HG03095 (cell line): Measurements from ENCODE around the gene EPHB1.

Source experiments
- ATAC-seq: cut with Tn5 transposase; IDR thresholded peaks from one replicate; pipeline ENCODE4 v1.9.1; 2021; ENCODE audit warnings: moderate library complexity; ENCODE audit not compliant: unreplicated experiment

The EPHB1 gene

DNA sequence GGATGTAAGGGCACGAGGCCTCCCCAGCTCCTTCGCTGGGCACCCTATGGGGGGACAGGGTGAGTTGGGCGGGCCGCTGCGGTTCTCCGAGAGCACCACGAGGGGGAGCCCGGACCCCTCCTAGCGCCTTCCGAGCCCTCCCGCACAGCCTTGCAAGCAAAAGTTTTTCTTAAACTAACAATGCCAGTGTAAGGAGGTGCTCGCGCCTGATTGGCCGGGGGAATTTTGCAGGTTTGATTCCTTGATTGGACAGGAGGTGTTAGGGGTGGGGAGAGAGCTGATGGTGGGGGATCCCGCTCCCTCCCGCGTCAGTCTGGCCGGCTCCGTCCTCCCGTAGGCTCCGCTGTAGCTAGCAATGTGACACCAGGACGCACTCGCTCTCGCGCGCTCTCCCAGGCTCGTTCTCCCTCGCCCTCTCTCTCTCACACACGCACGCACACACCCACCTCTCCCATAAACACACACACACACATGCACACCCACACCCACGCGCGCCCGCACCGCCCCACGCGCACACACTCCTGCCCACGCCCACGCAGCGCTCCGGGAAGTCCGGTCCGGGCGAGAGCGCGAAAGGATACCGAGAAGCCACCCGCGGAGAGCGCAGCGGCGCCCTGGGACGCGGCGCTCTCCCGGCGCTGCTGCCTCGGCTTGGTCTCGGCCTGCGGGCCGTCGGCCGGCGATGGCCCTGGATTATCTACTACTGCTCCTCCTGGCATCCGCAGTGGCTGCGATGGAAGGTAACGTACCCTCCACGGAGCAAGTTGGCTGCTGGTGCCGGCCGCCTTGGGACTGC is at the start of gene EPHB1:
TSS of gene EPHB1 (plus strand) at position 311 of the 796 bp plus-strand sequence.
- ATAC-seq: peak; percentile 67

DNA sequence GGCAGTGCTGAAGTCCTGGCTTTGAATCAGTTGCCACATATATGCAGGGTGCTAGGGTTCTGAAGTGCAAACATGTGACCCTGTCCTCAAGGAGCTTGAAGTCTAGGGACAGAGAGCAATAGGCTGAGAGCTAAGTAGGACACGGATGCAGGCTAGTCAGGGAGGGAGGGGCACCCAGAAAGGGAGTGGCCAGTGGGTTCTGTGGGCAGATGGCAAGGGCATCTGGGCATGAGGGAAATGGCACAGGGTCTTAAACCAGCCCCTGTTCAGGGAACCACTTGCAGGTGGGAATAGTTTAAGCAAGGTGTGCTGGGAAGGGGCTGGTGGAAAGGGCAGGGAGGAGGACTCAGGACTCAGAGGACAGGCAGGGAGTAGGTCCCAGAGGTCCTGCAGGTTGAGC is 46.4 kb upstream of the EPHB1 start:
- ATAC-seq: no peak

DNA sequence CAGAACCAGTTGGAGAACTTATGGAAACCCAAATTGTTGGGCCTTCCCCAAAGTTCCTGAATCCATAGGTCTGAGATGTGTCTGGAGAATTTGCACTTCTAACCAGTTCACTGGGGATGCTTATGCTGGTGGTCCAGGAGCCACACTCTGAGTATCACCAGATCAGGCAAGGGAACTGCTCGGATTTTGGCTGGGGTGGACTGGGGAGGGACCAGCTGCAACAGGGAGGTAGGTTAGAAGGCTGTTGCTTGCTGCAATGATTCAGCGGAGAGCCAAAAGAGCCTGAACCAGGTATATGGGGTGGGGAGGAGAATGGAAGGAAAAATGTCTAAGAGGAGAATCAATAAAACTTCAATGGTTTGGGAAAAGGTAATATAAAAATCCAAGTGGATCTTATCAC is 45.9 kb upstream of the EPHB1 start:
- ATAC-seq: no peak

DNA sequence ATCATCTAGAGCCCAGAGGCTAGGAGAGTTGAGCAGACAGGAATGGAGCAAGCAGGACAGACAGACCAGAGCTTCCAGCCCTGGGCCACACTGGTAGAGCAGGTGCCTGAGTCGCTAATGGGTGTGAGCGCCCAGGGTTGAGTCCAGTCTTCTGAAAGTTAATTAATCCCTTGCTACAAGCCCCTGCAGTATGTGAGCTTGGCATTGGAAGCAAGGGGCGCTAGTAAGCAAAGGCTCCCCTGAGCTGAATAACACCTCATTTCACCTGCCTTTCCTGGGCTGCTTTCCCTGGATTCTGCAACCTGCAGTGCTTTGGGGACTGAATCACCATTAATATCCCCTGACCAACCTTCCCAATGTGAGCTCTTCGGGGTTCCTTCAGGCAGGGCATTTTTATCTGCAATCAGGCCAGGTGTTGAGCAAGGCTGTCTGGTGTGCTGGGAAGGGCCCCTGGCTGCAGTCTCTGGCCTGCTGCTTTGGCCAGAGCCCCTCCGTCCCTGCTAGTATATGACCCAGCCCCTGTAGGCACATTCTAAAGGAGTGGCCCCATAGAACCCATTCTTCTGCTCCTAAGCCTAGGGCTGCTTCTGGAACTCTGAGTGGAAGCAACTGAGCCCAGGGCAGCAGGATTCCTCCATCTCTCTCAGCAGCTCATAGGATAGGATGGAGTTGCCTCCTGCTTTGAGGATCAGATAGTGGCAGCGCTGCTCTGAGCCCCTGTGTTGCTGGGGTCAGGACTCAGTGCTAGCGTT is 45.1 kb upstream of the EPHB1 start:
- no peak for ATAC-seq

DNA sequence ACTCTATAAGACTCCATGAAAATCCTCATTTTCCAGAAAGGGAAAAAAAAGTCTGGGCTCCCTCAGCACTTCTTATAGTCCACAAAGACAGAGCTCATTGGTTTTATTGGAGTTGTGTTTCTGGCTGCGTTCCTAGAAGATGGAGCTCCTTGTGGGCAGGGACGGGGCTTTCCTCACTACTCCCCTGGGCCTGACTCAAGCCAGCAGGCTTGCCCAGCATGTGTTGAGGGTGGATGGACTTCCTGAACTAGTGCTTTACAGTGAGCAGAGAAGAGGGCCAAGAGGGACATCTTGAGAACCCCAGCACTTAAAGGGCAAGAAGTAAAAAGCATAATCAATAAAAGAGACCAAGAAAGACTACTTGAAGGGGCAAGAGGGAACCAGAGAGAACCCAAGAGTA is 43.2 kb upstream of the EPHB1 start:
- ATAC-seq: no peak

DNA sequence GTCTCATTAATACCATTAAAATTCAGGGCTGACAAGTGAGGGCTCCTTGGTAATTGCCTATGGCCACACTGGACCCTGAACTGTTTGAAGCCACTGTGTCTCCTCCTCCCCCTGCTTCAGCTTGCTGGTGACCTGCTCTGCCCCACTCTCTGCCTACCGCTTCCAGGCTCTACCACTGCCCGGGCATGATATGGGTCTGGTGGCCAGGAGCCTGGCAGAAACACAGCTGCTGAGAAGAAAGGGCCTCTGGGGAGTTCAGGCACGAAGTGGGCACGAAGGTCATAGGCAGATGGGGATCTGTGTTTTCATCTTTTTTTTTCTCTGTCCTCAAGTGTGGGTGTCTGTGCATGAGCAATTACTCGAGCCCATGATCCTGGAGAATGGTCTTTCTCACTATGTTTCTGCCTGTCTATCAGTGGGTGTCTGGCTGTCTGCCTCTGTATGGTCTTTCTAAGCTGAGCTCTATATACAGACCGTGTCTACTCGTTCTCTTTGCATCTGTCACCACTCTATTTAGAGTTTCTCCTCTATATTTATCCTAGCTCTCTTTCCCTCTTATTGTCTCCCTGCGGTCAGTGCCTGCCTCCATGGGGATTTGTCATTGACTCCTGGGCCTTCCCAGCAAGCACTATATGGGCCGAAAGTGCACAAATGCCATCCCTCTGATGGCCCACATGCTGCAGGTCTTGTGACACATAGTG is 42.1 kb upstream of the EPHB1 start:
- no peak for ATAC-seq

GRCh38 chr3:134753999-134754742 is 40.9 kb upstream of the EPHB1 start:
- ATAC-seq: no peak

DNA sequence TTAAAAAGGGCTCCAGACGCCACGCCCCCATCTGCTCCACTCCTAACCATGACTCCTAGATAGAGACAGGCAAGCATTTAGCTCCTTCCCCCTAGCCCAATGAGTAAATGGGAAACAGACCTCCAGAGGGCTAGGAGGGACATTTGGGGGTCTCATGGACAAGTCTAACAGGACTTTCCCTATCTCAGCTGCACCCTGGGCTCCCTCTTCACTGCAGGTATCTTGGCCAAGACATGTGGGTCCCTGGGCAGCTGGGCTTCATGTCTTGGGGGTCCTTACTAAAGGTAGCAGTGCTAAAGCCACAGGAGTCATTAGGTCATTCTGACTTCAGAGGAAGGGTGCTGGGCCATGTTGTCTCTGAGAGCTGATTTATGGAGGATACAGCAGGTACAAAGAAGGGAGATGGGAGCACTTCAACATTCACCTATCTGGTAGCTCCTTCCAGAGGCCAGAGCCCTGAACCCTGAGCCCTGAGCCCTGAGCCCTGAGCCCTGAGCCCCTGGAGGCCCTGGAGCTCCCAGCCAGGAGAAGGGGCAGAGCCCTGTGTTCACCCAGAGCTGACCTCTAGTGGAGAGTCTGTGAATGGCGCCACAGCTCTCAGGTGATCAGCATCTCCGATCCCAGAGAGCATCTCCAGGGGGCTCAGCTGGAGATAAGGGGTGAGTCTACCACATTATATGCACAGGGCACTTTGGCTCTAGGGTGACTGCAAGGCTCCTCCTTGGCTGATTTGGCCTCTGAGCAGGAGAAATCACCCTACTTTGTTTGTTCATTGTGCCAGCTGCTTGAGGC is 40.1 kb upstream of the EPHB1 start:
- ATAC-seq: peak; percentile 70

DNA sequence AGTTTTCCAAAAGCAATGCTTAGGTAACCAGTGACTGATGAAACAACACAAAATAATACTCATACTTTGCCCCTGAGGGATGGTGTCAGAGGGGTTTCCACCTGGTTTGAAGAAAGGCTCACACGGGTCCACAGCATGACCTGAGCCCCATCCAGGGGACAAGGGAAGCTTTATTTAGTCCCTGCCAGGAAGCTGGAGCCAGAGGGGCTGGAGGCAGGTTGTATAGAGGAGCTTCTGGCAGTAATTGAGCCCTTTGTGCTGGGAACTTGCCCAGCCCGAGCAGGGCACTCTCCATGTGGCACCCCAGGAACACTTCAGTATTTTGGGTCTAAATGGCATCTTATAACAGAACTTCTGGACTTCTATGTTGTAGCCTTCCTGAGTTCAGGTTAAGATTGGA is 39.2 kb upstream of the EPHB1 start:
- ATAC-seq: no peak

DNA sequence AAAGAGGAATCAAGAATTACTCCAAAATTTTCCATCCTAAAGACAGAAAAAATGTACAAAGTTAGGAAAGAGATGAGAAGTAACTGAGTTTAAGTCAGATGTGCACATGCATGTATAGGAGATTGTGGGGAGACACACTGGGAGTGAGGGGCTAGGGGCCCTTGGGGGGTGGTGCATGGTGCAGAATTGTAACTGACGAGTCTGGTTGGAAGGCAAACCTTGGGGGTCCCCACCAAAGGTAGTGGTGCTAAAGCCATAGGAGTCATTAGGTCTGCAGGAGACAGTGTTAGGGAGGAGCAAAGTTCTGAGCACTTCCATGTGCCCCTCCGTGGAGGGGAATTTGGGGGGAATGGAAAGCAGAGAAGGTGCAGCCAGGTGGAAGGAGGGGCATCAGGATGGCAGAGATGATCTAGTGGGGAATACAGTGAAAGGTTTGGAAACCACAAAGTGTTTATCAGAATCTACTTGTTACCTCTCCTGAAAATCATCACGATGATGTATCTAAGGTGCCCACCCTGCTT is 37.5 kb upstream of the EPHB1 start:
- no peak for ATAC-seq

DNA sequence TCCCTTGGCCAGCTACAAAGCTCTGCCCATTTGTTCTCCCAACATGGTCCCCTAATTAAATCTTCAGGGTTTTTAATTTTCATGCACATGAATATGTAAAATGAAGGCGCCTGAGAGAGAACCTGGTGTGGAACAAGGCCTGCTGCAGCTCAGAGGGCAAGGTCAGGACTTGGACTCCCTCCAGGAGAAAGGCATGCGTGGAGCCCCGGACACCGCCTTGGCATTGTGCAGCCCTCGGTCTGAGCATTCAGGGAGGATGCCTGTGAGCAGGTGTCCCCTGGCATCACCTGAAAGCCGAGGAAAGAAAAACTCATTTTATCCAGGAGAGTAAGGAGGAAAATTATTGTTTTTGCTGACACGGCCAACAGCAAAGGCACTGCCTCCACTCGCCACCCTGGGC is 33.8 kb upstream of the EPHB1 start:
- no peak for ATAC-seq

DNA sequence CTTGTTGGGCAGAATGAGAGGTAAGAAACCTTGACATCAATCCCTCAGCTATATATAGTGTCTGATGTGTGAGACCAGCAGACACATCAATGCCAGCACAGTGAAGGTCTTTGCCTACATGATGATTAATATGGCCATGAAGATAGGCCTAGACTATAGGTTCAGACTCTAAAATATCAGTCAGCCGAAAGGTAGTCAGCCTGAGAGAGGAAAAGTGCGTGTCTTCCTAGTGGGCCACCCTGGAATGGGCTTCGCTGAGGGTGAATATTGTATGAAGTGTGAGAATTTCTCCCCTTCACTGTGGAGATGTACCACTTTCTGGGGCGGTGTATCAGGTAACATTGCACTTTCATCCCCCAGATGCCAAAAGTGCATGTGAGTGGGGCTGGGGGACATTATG is 33.0 kb upstream of the EPHB1 start:
- ATAC-seq: no peak

DNA sequence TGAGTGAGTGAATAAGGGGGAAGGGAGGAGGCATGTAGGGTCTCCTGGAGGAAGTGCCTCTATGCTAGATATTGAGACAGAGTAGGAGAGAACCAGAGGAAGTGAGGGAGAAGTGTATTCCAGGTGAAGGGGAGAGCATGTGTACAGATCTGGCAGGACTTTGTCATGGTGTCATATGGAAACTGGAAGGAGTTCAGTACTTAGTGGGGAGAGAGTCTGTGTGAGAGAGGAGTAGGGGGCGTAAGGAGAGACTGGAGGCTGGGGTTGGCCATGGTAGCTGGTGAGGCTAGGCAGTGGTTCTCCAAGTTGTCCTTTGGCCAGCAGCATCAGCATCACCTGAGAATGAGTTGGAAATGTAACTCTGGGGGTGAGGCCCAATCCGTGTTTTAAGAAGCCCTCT is 29.6 kb upstream of the EPHB1 start:
- no peak for ATAC-seq

GRCh38 chr3:134766290-134766689 is 28.8 kb upstream of the EPHB1 start:
- no peak for ATAC-seq

DNA sequence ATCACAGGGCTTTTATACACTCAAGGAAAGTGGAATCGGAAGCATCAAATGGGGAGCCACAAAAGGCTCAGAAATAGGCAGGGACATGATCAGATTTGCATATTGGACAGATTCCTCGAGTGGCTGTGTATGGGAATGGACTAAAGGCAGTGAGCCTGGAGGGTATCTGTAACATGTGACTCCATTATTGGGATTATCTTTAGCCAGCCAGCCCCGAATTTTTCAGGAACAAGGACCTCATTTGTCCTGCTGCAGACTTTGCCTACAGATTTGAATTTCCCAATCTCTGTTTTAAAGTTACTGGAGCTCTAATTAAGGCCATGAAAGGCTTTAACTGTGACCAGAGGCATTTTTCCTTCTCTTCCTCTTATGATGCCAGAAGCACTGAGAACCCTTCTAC is 26.9 kb upstream of the EPHB1 start:
- ATAC-seq: no peak

DNA sequence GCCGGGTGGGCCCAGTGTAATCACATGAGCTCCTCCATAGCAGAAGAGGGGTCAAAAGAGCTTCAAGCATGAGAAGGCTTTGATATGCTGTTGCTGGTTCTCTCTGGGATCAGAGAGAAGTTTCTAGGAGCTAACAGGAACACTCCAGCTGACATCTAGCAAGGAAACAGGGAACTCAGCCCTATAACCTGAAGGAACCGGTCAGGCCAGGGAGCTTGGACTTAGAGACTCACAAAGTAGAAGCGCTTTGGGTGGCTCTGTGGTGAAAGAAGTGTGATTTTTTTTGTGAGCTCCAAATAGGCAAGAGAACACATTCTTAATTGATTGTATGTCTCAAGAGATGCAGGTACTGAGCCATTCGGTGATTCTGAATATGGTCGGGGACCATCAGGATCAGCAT is 26.2 kb upstream of the EPHB1 start:
- ATAC-seq: no peak

GRCh38 chr3:134769287-134769868 is 25.7 kb upstream of the EPHB1 start:
- ATAC-seq: no peak

GRCh38 chr3:134772011-134772410 is 23.0 kb upstream of the EPHB1 start:
- ATAC-seq: no peak

- no peak for ATAC-seq
Observed at GRCh38 chr3:134772591-134772990, 22.5 kb upstream of the EPHB1 start.

- no peak for ATAC-seq
Observed at GRCh38 chr3:134775831-134776230, 19.2 kb upstream of the EPHB1 start.
